Lower leg skin (tissue), 4 donors: ENCODE results near the gene DUSP11. TPM values are rescaled to one million over a fixed set of nuclear protein-coding genes. Genes with fewer than 3 reads are reported as not detected.
"Not testable (repeated sequence)": the region's sequence is repeated elsewhere in the genome, so short reads cannot be mapped to it uniquely, and the experiment has no call there.

ENCODE experiments used
- DNase-seq, 2 donors: peaks; one replicate each; pipeline ENCODE4 v3.0.0-alpha.2; 2019; ENCODE audit warnings: low spot score in 2 of 2
- H3K4me3 ChIP-seq: fragments of 200-600 bp; sonication (generic); 2 replicates; pipeline ENCODE4 v1.5.1; 2017; ENCODE audit warnings: mild to moderate bottlenecking, low read depth; ENCODE audit not compliant: poor library complexity, severe bottlenecking
- POLR2A ChIP-seq, 2 donors: fragments of 450-650 bp; IDR thresholded peaks; one replicate each; pipeline ENCODE4 v1.6.1; 2016 to 2017; ENCODE audit warnings: antibody characterized with exemption in 2 of 2, mild to moderate bottlenecking in 1 of 2, moderate library complexity in 1 of 2
- WGBS, 2 donors: methylation state at CpG; one replicate each; pipeline ENCODE4 v1.1.5; 2018; 5-methylcytosine and 5-hydroxymethylcytosine counted together
- intact Hi-C: fragments of 100-400 bp; cut with DNase I; formaldehyde crosslinking; loops from one replicate; pipeline ENCODE4 v1.15.0; 2023; ENCODE audit warnings: low total_unique reads
- total RNA-seq, 4 donors: library from RNA; depleted of rRNA; stranded (reverse); fragments of >200 nt; gene quantifications; one replicate each; pipeline ENCODE4 v1.1.0, GENCODE V29; 2016
- TF ChIP-seq, protein P1 (sequence below), 3 donors: fragments of 450-650 bp; IDR thresholded peaks; one replicate each; pipeline ENCODE4 v1.5.1; 2016; ENCODE audit warnings: antibody characterized with exemption in 3 of 3, mild to moderate bottlenecking in 3 of 3, moderate library complexity in 2 of 3

The DUSP11 gene
- total RNA-seq, 4 donors from 2014 or later = 40.6 to 53.7 (median 41.9) TPM

DNA sequence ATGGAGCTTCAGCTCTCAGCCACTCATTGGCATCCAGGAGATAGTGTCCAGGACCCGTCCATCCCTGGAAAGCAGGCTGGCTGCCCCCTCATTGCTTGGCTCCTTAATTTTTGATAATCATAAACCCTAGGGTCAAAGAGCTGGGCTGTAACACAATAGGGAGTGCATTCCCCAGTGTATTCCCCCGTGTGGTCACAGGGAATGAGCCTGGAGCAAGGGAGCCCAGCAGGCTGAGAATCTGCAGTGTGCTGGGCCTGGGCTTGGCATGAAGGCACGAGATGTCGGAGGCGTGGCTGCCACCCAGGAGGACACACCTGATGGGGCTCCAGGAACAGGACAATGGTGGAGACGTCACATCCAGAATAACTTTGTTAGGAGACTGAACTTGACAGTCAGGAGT lies 61.5 kb downstream of the DUSP11 start:
- 76 to 81% methylated on average over 6 of the region's 6 CpGs for WGBS, 2 donors
- TF ChIP-seq, protein P1, sequence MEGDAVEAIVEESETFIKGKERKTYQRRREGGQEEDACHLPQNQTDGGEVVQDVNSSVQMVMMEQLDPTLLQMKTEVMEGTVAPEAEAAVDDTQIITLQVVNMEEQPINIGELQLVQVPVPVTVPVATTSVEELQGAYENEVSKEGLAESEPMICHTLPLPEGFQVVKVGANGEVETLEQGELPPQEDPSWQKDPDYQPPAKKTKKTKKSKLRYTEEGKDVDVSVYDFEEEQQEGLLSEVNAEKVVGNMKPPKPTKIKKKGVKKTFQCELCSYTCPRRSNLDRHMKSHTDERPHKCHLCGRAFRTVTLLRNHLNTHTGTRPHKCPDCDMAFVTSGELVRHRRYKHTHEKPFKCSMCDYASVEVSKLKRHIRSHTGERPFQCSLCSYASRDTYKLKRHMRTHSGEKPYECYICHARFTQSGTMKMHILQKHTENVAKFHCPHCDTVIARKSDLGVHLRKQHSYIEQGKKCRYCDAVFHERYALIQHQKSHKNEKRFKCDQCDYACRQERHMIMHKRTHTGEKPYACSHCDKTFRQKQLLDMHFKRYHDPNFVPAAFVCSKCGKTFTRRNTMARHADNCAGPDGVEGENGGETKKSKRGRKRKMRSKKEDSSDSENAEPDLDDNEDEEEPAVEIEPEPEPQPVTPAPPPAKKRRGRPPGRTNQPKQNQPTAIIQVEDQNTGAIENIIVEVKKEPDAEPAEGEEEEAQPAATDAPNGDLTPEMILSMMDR (IDR thresholded peaks at IDR 0.05) = no peak
- no peak for TF ChIP-seq POLR2A (IDR thresholded peaks at IDR 0.05)
- peak in 1 of 2 donors; percentile 60 for DNase-seq
- H3K4me3 ChIP-seq = no peak overlapping the region
- intact Hi-C loops = no loop called here

- peak in 1 of 2 donors; percentile 32 for DNase-seq
- WGBS, 2 donors = 77 to 90% methylated on average over 2 to 4 of the region's 4 CpGs
These were observed 62.2 kb downstream of the DUSP11 start for GRCh38 chr2:73717695-73718094.

DNA sequence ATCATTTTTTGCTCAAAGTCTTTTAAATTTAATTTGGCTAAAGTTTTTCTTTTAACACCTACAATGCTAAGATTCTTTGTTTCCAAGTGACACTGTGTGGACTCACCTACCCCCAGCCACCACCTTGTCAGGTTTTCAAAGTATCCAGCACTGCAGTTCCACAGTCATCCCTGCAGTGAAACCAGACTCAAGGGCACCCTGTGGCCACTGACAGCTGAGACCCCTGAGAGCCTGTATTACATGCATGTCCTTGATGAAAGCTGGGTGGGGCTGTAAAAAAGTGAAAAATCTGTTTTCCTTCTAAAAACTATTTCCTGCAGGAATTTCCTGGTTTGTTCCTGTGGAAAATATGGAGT lies 62.7 kb downstream of the DUSP11 start:
- intact Hi-C loops = no loop called here
- TF ChIP-seq, protein P1 (IDR thresholded peaks at IDR 0.05) = no peak
- no peak for TF ChIP-seq POLR2A (IDR thresholded peaks at IDR 0.05)
- peak in 1 of 2 donors; percentile 34 for DNase-seq
- no peak overlapping the region for H3K4me3 ChIP-seq

More at GRCh38 chr2:73717695-73718094, 62.2 kb downstream of the DUSP11 start:
- intact Hi-C loops, H3K4me3 ChIP-seq: not testable (repeated sequence)

GRCh38 chr2:73716543-73717250 lies 63.2 kb downstream of the DUSP11 start:
- WGBS, 2 donors = 26 to 43% methylated on average over 8 of the region's 8 CpGs
- TF ChIP-seq POLR2A (IDR thresholded peaks at IDR 0.05) = no peak
- TF ChIP-seq, protein P1 (IDR thresholded peaks at IDR 0.05) = no peak
- no peak overlapping the region for H3K4me3 ChIP-seq
- DNase-seq = peak in 1 of 2 donors; percentile 40
- intact Hi-C loops = no loop called here

DNA sequence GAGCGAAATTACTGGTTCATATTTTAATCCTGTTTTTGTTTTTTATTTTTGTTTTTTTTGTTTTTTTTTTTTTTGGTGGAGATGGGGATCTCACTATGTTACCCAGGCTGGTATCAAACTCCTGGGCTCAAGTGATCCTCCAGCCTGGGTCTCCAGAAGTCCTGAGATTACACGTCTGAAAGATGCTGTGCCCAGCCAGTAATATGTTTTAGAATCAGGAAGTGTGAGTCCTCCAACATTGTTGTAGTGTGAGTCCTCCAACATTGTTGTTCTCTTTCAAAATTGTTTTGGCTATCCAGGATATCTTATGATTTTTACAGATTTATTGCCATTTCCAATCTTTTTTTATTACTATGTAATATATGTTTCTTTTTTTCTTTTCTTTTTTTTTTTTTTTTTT lies 65.8 kb downstream of the DUSP11 start:
- intact Hi-C loops = no loop called here
- DNase-seq = no peak
- no peak overlapping the region for H3K4me3 ChIP-seq
- TF ChIP-seq POLR2A (IDR thresholded peaks at IDR 0.05) = no peak
- TF ChIP-seq, protein P1 (IDR thresholded peaks at IDR 0.05) = no peak
- WGBS, 2 donors = 74% methylated on average over 2 of the region's 2 CpGs

Other genes starting within 250 kb of the DUSP11 start
- gene NAT8, start 137.7 kb downstream of the DUSP11 start, total RNA-seq = not detected
- gene TPRKB, start 42.8 kb downstream of the DUSP11 start, total RNA-seq = 10 to 100 TPM; 17.2 to 32.2 (median 25.4) TPM
- gene C2orf78, start 4.1 kb upstream of the DUSP11 start, total RNA-seq = not detected
- gene STAMBP, start 48.9 kb upstream of the DUSP11 start, total RNA-seq = 10 to 100 TPM; 30.5 to 49.1 (median 36.6) TPM
- 10 to 100 TPM in 2 of 4 donors, 1 to 10 TPM in 2; 4.9 to 75.4 (median 9.4) TPM for gene ACTG2, start 112.9 kb upstream of the DUSP11 start, total RNA-seq
- 10 to 100 TPM; 34.4 to 73.2 (median 48.0) TPM for gene DGUOK, start 146.8 kb upstream of the DUSP11 start, total RNA-seq
- 10 to 100 TPM; 52.8 to 54.8 (median 54.1) TPM for gene TET3, start 204.8 kb upstream of the DUSP11 start, total RNA-seq